Endothelial cell (in vitro differentiated cells): ENCODE results near the gene MSRB3. TPM values are rescaled to one million over a fixed set of nuclear protein-coding genes. Genes with fewer than 3 reads are reported as not detected.

Experiments used
- DNase-seq: peaks from one replicate; pipeline ENCODE4 v3.0.0; 2021; ENCODE audit warnings: low spot score
- H3K27ac Mint-ChIP-seq: one replicate; pipeline ENCODE4 v1.8.0; 2021; ENCODE audit warnings: mixed read lengths, inconsistent platforms; ENCODE audit not compliant: unreplicated experiment
- H3K27me3 Mint-ChIP-seq: one replicate; pipeline ENCODE4 v1.8.0; 2021; ENCODE audit warnings: mild to moderate bottlenecking, moderate library complexity, mixed read lengths, inconsistent platforms; ENCODE audit not compliant: unreplicated experiment
- H3K36me3 Mint-ChIP-seq: one replicate; pipeline ENCODE4 v1.8.0; 2021; ENCODE audit warnings: mild to moderate bottlenecking, low read depth, mixed read lengths, inconsistent platforms; ENCODE audit not compliant: unreplicated experiment
- H3K4me1 Mint-ChIP-seq: one replicate; pipeline ENCODE4 v1.8.0; 2021; ENCODE audit warnings: mild to moderate bottlenecking, mixed read lengths, inconsistent platforms; ENCODE audit not compliant: unreplicated experiment
- H3K4me3 Mint-ChIP-seq: one replicate; pipeline ENCODE4 v1.8.0; 2021; ENCODE audit warnings: mild to moderate bottlenecking, mixed read lengths, inconsistent platforms; ENCODE audit not compliant: unreplicated experiment
- H3K9me3 Mint-ChIP-seq: one replicate; pipeline ENCODE4 v1.8.0; 2021; ENCODE audit warnings: mixed read lengths, inconsistent platforms; ENCODE audit not compliant: unreplicated experiment
- CTCF ChIP-seq: fragments of 200-600 bp; sonication (generic); IDR thresholded peaks from one replicate; pipeline ENCODE4 v1.5.0; 2021; ENCODE audit warnings: antibody characterized with exemption; ENCODE audit not compliant: unreplicated experiment
- total RNA-seq: library from RNA; stranded (reverse); fragmentation: NEBNext Ultra II Directional; extraction: Animal tissue kit (Norgen Biotek cat#: 25700); gene quantifications from one replicate; pipeline ENCODE4 v1.2.1, GENCODE V29; 2021; ENCODE audit not compliant: unreplicated experiment

MSRB3 gene
- total RNA-seq, 1 donor from 2014 or later: 19.9 TPM

- Mint-ChIP-seq H3K4me3 (no peak overlapping the region), H3K27me3 (peaks cover 2% of the 10 kb centered on the region), H3K9me3 (no peaks in the 10 kb centered on the region), H3K27ac (no peak overlapping the region), H3K4me1 (peaks cover 5% of the 10 kb centered on the region), H3K36me3 (no peaks in the 10 kb centered on the region)
- DNase-seq: no peak
- TF ChIP-seq CTCF: no peak
These were observed 180.2 kb downstream of the MSRB3 start for GRCh38 chr12:65458718-65459117.

GRCh38 chr12:65459545-65459944, 181.1 kb downstream of the MSRB3 start:
- H3K36me3 Mint-ChIP-seq: no peaks in the 10 kb centered on the region
- no peak for TF ChIP-seq CTCF
- no peaks in the 10 kb centered on the region for H3K9me3 Mint-ChIP-seq
- H3K4me1 Mint-ChIP-seq: peaks cover 2% of the 10 kb centered on the region
- no peak overlapping the region for H3K27ac Mint-ChIP-seq
- no peaks in the 10 kb centered on the region for H3K27me3 Mint-ChIP-seq
- no peak overlapping the region for H3K4me3 Mint-ChIP-seq
- DNase-seq: no peak

- no peak for DNase-seq
- H3K27me3 Mint-ChIP-seq: no peaks in the 10 kb centered on the region
- no peak for TF ChIP-seq CTCF
- H3K27ac Mint-ChIP-seq: no peak overlapping the region
- H3K36me3 Mint-ChIP-seq: no peaks in the 10 kb centered on the region
- no peaks in the 10 kb centered on the region for H3K4me1 Mint-ChIP-seq
- no peaks in the 10 kb centered on the region for H3K9me3 Mint-ChIP-seq
- H3K4me3 Mint-ChIP-seq: no peak overlapping the region
These were observed 181.6 kb downstream of the MSRB3 start for GRCh38 chr12:65460063-65460462.

GRCh38 chr12:65461017-65461416, 182.5 kb downstream of the MSRB3 start:
- no peak for TF ChIP-seq CTCF
- H3K4me3 Mint-ChIP-seq: no peak overlapping the region
- no peaks in the 10 kb centered on the region for H3K27me3 Mint-ChIP-seq
- no peaks in the 10 kb centered on the region for H3K9me3 Mint-ChIP-seq
- H3K27ac Mint-ChIP-seq: no peak overlapping the region
- no peaks in the 10 kb centered on the region for H3K4me1 Mint-ChIP-seq
- H3K36me3 Mint-ChIP-seq: no peaks in the 10 kb centered on the region
- DNase-seq: no peak

- TF ChIP-seq CTCF: no peak
- DNase-seq: no peak
- Mint-ChIP-seq H3K36me3 (no peaks in the 10 kb centered on the region), H3K4me3 (no peak overlapping the region), H3K4me1 (no peaks in the 10 kb centered on the region), H3K27me3 (no peaks in the 10 kb centered on the region), H3K27ac (no peak overlapping the region), H3K9me3 (no peaks in the 10 kb centered on the region)
These were observed 184.0 kb downstream of the MSRB3 start for GRCh38 chr12:65462484-65462883.
